Stimulated activated naive CD4-positive, alpha-beta T cell (primary cell): ENCODE results near the gene PRDM16.
"Not testable (repeated sequence)": the region's sequence is repeated elsewhere in the genome, so short reads cannot be mapped to it uniquely, and the experiment has no call there.

Experiments used
- DNase-seq, 6 experiments: peaks; one replicate each; lab custom pipeline; 2025; lab: John Stamatoyannopoulos, UW

PRDM16 gene

GRCh38 chr1:3162322-3162882, 93.4 kb downstream of the PRDM16 start:
- DNase-seq: no peak

- DNase-seq: no peak
Measured at GRCh38 chr1:3163356-3163755, 94.4 kb downstream of the PRDM16 start.

GRCh38 chr1:3164671-3165070, 95.7 kb downstream of the PRDM16 start:
- no peak for DNase-seq

GRCh38 chr1:3165189-3165588, 96.2 kb downstream of the PRDM16 start:
- not testable (repeated sequence) for DNase-seq

- no peak for DNase-seq
Measured at GRCh38 chr1:3166206-3166918, 97.4 kb downstream of the PRDM16 start.

- no peak for DNase-seq
Measured at GRCh38 chr1:3167255-3167654, 98.3 kb downstream of the PRDM16 start.

- no peak for DNase-seq
Measured at GRCh38 chr1:3168678-3169077, 99.7 kb downstream of the PRDM16 start.

- no peak for DNase-seq
Measured at GRCh38 chr1:3169665-3170356, 100.8 kb downstream of the PRDM16 start.

GRCh38 chr1:3170561-3171453, 101.8 kb downstream of the PRDM16 start:
- DNase-seq: no peak

- DNase-seq: no peak
Measured at GRCh38 chr1:3171761-3172160, 102.8 kb downstream of the PRDM16 start.

GRCh38 chr1:3172431-3173380, 103.7 kb downstream of the PRDM16 start:
- DNase-seq: no peak

GRCh38 chr1:3173381-3173980, 104.5 kb downstream of the PRDM16 start:
- DNase-seq: no peak

GRCh38 chr1:3174487-3175247, 105.7 kb downstream of the PRDM16 start:
- DNase-seq: no peak

GRCh38 chr1:3175486-3175885, 106.5 kb downstream of the PRDM16 start:
- DNase-seq: no peak

GRCh38 chr1:3176028-3176427, 107.0 kb downstream of the PRDM16 start:
- DNase-seq: no peak

- DNase-seq: no peak
Measured at GRCh38 chr1:3176820-3177219, 107.8 kb downstream of the PRDM16 start.

GRCh38 chr1:3178279-3178678, 109.3 kb downstream of the PRDM16 start:
- DNase-seq: no peak

GRCh38 chr1:3179471-3179870, 110.5 kb downstream of the PRDM16 start:
- DNase-seq: no peak

- no peak for DNase-seq
Measured at GRCh38 chr1:3180915-3181314, 111.9 kb downstream of the PRDM16 start.

GRCh38 chr1:3181956-3182355, 113.0 kb downstream of the PRDM16 start:
- no peak for DNase-seq
